Subcutaneous abdominal adipose tissue (tissue), 5 donors: ENCODE results near the gene PADI4.
"Not testable (repeated sequence)": the region's sequence is repeated elsewhere in the genome, so short reads cannot be mapped to it uniquely, and the experiment has no call there.

Source experiments
- H3K27ac ChIP-seq: one replicate; pipeline ENCODE4 v1.7.0; 2013; ENCODE audit warnings: low read depth, mild to moderate bottlenecking, inconsistent platforms, low read length, moderate library complexity
- H3K27me3 ChIP-seq, 5 donors: one replicate each; pipeline ENCODE4 v1.7.0; 2013; ENCODE audit warnings: low read length in 5 of 5, inconsistent platforms in 1 of 5; ENCODE audit not compliant: control insufficient read depth in 5 of 5, insufficient read depth in 4 of 5
- H3K36me3 ChIP-seq, 5 donors: one replicate each; pipeline ENCODE4 v1.7.0; 2013; ENCODE audit warnings: low read length in 5 of 5; ENCODE audit not compliant: control insufficient read depth in 5 of 5, insufficient read depth in 5 of 5
- H3K4me1 ChIP-seq, 5 donors: one replicate each; pipeline ENCODE4 v1.7.0; 2013; ENCODE audit warnings: low read length in 5 of 5, mild to moderate bottlenecking in 3 of 5, moderate library complexity in 1 of 5; ENCODE audit not compliant: control insufficient read depth in 5 of 5, insufficient read depth in 5 of 5
- H3K4me3 ChIP-seq, 5 donors: one replicate each; pipeline ENCODE4 v1.7.0; 2013; ENCODE audit warnings: low read length in 5 of 5, low read depth in 1 of 5
- H3K9ac ChIP-seq, 5 donors: one replicate each; pipeline ENCODE4 v1.7.0; 2013; ENCODE audit warnings: low read length in 5 of 5, mild to moderate bottlenecking in 4 of 5, moderate library complexity in 3 of 5
- H3K9me3 ChIP-seq, 5 donors: one replicate each; pipeline ENCODE4 v1.7.0; 2013; ENCODE audit warnings: low read length in 5 of 5; ENCODE audit not compliant: control insufficient read depth in 5 of 5
- donor health status: healthy.
- donor health status: healthy.
- donor health status: healthy.
- donor health status: healthy.
- donor health status: healthy.

Gene PADI4

DNA sequence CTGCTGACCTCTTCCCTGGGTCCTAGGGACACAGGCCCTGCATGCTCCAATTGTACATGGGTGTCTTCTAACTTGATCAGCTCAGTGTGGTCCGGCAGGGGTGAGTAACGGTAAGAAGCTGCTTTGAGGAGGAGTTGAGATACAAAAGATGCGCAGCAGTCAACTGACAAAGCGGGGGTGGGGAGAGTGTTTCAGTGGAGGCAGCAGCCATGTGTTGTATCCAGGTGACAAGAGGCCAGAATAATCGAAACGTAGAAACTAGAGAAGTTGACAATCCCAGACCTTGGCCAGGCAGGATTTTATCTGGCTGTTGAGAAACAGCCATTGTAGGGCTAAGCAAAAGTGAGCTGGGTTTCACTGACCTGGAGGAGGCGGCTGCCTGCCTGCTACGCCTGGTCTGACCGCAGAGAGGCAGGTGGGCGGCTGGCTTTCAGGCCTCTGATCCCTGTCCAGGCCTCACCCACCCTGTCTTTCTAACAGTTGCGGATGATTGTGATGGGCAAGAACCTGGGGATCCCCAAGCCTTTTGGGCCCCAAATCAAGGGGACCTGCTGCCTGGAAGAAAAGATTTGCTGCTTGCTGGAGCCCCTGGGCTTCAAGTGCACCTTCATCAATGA, 92.8 kb downstream of the PADI4 start:
- no peak overlapping the region for H3K9ac ChIP-seq
- no peaks in the 10 kb centered on the region for H3K4me1 ChIP-seq
- H3K27ac ChIP-seq = no peak overlapping the region
- H3K9me3 ChIP-seq = no peaks in the 10 kb centered on the region
- peaks cover 0 to 2% (median 0%) of the 10 kb centered on the region in 5 donors for H3K36me3 ChIP-seq
- no peak overlapping the region for H3K4me3 ChIP-seq
- peaks cover 0 to 9% (median 5%) of the 10 kb centered on the region in 5 donors for H3K27me3 ChIP-seq

DNA sequence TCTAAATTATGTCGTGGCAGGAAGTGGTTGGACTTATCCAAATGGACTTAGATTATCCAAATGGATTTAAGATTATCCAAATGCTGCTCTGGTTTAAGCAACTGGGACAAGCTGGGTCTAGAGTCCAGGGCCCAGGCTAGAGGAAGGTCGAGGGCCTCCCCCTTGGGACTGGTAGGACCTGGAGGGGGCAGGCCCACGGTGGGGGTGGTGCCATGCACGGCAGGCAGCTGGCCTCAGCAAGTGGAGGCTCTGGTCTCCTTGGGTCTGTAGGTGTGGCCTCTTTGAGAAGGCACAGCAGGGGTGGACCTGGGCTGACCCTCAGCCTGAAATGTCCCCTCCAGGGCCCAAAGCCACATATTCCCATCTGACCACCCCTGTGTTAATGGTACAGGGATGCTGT, 93.8 kb downstream of the PADI4 start:
- peaks cover 0 to 3% (median 0%) of the 10 kb centered on the region in 5 donors for H3K36me3 ChIP-seq
- H3K4me1 ChIP-seq = no peaks in the 10 kb centered on the region
- no peaks in the 10 kb centered on the region for H3K9me3 ChIP-seq

DNA sequence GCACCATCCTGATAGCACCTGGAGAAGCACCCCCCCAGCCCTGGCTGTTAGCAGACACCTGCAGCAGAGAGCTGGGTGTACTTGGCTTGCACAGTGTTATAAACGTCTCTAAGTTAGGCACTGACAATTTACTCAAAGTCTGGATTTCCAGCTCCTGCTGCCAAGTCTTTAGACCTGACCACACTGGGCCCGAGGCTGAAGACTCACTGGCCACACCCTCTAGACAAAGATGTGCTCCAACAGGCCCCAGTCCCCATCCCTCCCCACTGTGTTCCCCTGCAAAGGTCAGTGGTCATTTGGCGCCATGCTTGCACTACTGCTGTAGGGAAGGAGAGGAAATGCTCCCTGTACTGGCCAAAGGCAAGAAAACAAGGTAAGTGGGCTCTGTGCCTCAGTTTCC, 95.1 kb downstream of the PADI4 start:
- H3K9me3 ChIP-seq = no peaks in the 10 kb centered on the region
- H3K27me3 ChIP-seq = peaks cover 0 to 9% (median 5%) of the 10 kb centered on the region in 5 donors
- H3K9ac ChIP-seq = no peak overlapping the region
- no peak overlapping the region for H3K27ac ChIP-seq
- peaks cover 0 to 14% (median 7%) of the 10 kb centered on the region in 5 donors for H3K36me3 ChIP-seq
- H3K4me3 ChIP-seq = no peak overlapping the region
- H3K4me1 ChIP-seq = no peaks in the 10 kb centered on the region

More for the DNA sequence above, 93.8 kb downstream of the PADI4 start:
- no peak overlapping the region for H3K9ac ChIP-seq
- H3K27me3 ChIP-seq = peaks cover 0 to 9% (median 5%) of the 10 kb centered on the region in 5 donors
- no peak overlapping the region for H3K27ac ChIP-seq
- no peak overlapping the region for H3K4me3 ChIP-seq

DNA sequence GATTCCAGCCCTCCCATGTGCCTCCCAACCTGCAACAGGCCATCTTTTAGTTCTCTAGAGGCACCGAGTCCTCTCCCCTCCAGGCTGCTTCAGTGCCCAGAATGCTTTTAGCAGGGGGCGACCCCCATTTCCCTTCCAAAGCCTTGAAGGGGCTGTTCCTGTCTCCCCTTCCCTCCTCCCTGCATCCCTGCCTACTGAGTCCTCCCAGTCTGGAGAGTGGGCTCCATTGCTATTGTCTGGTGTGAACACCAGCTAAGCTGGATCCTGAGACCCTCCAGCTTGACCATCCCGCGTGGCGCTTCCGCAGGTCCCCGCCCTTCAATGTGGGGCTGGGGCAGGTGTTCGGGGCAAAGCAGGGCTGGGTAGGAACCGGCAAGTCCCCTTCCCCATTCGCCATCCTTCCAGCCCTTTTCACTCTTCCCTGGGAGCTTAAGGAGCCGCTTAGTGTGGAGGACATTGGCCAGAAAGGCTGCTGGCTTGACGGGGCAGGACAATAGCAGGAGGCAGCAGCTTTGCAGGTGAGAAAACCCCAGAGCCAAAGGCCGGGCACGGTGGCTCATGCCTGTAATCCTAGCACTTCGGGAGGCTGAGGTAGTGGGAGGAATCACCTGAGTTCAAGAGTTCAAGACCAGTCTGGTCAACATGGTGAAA, 96.2 kb downstream of the PADI4 start:
- no peak overlapping the region for H3K9ac ChIP-seq
- no peaks in the 10 kb centered on the region for H3K4me1 ChIP-seq
- no peak overlapping the region for H3K27ac ChIP-seq
- no peaks in the 10 kb centered on the region for H3K9me3 ChIP-seq
- no peak overlapping the region for H3K4me3 ChIP-seq
- peaks cover 0 to 24% (median 18%) of the 10 kb centered on the region in 5 donors for H3K36me3 ChIP-seq
- H3K27me3 ChIP-seq = peaks cover 0 to 9% (median 5%) of the 10 kb centered on the region in 5 donors

DNA sequence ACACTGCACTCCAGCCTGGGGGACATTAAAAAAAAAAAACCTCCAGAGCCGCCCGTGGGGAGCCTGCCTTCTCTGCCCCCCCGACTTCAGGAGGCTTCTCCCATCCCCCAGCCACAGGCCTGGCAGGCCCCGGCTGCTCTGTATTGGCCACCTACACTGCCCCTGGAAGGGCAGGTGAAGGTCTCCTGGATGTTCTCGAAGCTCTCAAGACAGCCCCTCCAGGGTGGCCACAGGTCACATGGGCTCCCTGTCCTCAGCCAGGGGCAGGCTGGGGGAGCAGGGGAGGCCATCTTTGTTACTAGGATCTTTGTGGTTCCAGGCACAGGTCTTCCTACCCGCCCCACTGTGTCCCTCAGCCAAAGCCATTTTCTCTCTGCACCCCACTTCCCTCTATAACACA, 96.8 kb downstream of the PADI4 start:
- Histone ChIP-seq H3K4me3 (no peak overlapping the region), H3K4me1 (no peaks in the 10 kb centered on the region), H3K9me3 (no peaks in the 10 kb centered on the region), H3K9ac (no peak overlapping the region), H3K27me3 (peaks cover 0 to 9% (median 5%) of the 10 kb centered on the region in 5 donors), H3K27ac (no peak overlapping the region), H3K36me3 (peaks cover 0 to 31% (median 24%) of the 10 kb centered on the region in 5 donors)

DNA sequence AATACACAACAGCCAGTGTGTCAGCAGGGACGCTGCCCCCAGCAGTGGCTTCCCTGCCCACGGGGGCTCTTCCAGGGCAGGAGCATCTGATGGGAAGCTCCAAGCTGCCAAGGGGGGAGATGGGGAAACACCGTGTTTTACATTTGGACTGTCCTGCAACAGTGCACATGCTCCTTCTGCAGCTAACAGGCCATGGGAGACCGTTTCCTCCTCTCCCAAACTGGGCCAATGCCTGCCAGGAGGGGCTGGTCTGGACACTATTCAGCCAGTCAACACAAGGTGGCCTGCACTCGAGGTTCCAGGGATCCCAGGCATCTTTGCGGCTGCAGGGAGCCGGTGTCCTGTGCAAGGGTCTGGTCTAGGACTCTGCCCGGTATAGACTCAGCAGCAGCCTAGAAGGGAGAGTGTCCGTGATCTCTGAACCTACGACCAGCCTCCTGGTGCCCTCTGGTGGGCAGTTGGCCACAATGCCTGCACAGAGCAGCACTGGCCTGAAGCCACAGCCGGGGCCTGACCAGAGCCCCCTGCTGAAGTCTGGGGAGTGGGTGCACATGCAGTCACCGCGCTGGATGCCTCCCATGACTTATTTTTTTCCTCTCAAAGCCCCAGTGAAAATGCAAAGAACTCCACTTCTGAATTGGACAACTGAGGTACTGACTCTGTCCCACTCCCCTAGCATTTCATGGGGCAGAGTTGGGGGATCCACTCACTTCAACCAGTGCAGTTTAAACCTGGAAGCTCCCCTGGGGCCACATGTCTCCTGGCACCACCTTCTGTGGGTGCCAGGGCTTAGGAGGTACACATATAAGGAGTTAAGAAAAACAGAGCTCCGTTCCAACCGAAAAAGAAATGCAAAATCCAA, 98.1 kb downstream of the PADI4 start:
- Histone ChIP-seq H3K4me3 (no peak overlapping the region), H3K36me3 (peaks cover 0 to 44% (median 37%) of the 10 kb centered on the region in 5 donors)

DNA sequence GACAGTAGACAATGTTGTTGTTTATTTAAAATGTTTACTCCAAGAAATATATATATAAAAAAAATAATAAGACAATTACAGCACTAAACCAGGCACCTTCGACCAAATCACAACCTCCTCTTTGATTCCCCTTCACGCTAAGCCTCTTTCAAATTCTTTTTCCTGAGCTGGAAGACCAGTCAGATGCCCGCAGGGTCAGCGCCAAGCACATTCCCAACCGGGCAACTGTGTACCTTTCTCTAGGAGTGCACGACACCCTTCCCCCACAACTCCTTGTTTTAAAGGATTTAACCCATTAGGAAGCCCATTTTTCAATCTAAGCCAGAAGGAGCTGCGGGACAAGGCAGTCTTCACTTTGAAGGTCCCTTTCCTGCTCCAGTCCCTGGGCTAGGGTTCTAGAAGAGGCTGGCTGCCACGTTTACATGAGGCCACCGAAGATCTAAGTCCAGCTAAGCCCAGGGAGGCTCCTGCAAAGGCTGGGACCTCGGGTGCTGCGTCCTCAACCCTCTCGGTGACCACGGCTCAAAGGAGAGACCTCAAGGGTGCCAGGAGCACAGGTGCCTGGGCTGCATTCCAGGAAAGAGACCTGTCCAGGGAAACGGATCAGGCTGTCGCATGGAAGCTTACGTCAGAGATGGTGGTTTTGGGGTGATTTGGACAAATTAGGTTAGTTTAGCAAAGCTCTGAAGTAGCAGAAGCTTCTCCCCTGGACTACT, 98.9 kb downstream of the PADI4 start:
- H3K9ac ChIP-seq, H3K27me3 ChIP-seq, H3K9me3 ChIP-seq, H3K4me1 ChIP-seq, H3K27ac ChIP-seq, H3K4me3 ChIP-seq: not testable (repeated sequence)
- peaks cover 0 to 52% (median 44%) of the 10 kb centered on the region in 5 donors for H3K36me3 ChIP-seq

More for the DNA sequence above, 98.1 kb downstream of the PADI4 start:
- no peak overlapping the region for H3K9ac ChIP-seq
- H3K9me3 ChIP-seq = no peaks in the 10 kb centered on the region
- H3K27ac ChIP-seq = no peak overlapping the region
- peaks cover 0 to 9% (median 5%) of the 10 kb centered on the region in 5 donors for H3K27me3 ChIP-seq
- H3K4me1 ChIP-seq = no peaks in the 10 kb centered on the region

DNA sequence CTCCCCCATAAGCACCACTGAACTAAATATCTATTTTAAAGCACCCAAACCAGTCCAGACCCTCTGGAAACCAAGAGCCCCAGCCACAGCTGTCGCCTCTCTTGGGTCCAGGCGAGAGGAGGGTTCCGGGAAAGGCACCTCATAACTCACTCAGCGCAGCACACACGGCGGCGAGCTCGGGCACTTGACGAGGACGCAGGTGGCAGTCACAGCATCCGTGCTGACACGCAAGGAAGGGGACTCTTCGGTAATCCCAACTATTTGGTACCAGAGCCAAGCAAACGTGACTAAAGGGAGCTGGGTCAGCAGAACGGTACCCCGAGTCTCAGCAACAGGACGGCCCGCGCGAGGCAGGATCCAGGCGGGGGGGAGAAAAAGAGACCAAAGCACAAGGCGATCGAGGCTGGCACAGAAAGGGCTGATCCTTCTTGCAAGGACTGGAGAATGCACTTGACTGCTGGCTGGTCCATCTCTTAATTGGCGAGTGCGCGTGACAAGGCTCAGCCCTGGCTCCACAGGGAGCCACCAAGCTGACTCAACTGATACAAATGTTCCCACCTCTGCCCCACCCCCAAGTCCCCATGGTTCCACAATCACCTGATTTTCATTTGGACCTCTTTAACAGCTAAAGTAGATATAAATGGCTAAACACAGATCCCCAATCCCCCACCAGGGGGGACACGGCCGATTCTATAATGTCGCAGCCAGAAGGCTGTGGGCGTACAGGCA, 100.0 kb downstream of the PADI4 start:
- not testable (repeated sequence) for H3K27ac ChIP-seq, H3K4me3 ChIP-seq, H3K9me3 ChIP-seq, H3K4me1 ChIP-seq, H3K27me3 ChIP-seq, H3K9ac ChIP-seq
- peaks cover 2 to 62% (median 54%) of the 10 kb centered on the region in 5 donors for H3K36me3 ChIP-seq

DNA sequence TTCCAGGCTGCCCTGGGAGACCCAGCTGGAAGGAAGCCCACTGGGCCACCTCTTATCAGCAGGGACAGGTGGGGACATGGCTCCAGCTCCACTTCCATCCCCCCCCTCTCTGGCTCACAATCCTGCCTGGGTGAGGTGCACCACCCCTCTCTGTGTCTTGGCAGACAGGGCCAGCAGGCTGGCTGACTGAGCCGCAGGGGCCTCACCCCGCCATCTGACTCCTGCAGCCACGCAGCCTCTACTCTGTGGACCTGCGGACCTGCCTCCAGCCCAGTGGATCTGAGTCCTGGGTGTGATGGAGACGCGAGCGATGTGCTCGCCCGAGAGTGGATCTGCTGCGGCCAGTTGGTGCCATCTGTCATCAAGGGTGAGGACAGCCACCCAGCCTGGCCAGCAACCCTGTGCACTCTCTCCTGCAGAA, 101.4 kb downstream of the PADI4 start:
- no peak overlapping the region for H3K4me3 ChIP-seq
- no peaks in the 10 kb centered on the region for H3K4me1 ChIP-seq
- peaks cover 2 to 75% (median 66%) of the 10 kb centered on the region in 5 donors for H3K36me3 ChIP-seq
- no peak overlapping the region for H3K9ac ChIP-seq
- H3K27ac ChIP-seq = no peak overlapping the region
- no peaks in the 10 kb centered on the region for H3K27me3 ChIP-seq
- no peaks in the 10 kb centered on the region for H3K9me3 ChIP-seq
